ENCODE measurements around the gene ZNF561.
"Not testable (repeated sequence)": the region's sequence is repeated elsewhere in the genome, so short reads cannot be mapped to it uniquely, and the experiment has no call there.

The ZNF561 gene

DNA sequence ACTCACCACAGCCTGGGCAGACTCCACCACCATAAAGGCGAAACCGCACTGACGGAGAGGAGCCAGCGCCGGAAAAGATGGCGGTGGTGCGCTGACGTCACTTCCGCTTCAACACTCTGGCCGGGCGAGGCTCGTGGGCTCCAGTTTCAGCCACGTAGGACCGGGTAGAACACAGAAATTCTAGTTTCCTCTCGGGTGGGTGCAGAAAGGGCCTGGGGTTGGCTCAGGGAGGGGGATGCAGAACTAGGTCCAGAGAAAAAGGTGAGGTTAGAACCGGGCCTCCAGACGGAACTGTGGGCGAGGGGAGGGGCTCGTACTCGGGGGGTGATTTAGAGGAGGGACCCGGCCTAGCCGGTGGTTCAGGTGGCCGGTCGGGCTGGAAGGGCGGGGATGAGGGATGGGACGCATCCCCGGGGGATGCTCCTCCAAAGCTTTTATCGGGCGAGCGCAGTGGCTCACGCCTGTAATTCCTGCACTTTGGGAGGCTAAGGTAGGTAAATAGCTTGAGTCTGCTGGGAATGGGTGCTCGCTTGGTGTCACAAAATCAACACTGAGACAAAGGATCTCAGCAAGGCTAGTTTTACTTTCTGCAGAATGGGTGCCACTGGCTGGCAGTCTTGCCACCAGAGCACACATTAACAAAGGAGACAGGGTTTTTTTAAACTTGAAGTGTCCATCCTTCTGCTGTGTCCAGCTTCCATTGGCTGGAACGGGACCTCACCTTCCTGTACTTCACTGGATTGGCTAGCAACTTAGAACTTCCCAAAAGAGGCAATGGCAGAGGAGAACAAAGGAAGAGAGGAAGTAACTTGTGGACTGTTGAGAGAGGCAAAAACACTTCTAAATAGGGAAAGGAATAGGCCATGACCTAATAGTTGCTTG lies at the start of gene ZNF561:
ZNF561 (minus strand) TSS at position 77 of the 882 bp plus-strand sequence. CDS start 1,776 bp downstream, outside the sequence.
- peak; percentile 81 for DNase-seq

DNA sequence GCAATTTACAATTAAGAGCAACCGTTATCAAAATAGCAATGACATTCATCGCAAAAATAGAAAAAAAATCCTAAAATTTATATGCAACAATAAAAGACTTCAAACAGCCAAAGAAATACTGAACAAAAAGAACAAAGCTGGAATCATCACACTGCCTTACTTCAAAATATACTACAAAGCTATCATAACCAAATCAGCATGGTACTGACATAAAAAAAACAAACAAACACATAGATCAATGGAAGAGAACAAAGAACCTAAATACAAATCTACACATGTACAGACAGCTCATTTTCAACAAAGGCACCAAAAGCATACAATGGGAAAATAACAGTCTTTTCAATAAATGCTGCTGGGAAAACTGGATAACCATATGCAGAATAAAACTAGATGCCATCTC lies 47.5 kb upstream of the ZNF561 start:
- no peak for DNase-seq

DNA sequence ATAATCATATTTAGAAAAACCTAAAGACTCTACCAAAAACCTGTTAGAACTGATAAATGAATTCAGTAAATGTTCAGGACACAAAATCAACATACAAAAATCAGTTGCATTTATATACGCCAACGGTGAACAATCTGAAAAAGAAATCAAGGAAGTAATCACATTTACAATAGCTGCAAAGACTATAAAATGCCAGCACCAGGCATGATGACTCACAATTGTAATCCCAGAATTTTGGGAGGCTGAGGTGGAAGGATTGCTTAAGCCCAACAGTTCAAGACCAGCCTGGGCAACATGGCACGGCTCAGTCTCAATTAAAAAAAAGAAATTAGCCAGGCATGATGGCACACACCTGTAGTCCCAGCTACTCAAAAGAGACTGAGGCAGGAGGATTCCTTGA lies 46.9 kb upstream of the ZNF561 start:
- DNase-seq = no peak

DNA sequence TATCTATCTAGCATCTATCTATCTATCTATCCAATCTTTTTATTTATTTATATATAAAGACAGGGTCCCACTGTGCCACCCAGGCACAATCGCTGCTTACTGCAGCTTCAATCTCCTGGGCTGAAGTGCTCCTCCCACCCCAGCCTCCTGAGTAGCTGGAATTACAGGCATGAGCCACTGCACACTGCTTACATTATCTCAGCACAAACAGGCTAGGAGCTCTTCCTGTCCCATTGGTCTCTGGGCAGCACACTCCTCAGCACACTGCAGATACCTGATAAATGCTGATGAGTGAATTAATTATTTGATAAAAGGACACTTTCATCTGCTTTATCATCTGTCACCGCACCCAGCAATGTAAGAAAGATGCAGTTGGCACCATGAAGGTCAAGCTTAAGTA lies 37.7 kb upstream of the ZNF561 start:
- DNase-seq = no peak

DNA sequence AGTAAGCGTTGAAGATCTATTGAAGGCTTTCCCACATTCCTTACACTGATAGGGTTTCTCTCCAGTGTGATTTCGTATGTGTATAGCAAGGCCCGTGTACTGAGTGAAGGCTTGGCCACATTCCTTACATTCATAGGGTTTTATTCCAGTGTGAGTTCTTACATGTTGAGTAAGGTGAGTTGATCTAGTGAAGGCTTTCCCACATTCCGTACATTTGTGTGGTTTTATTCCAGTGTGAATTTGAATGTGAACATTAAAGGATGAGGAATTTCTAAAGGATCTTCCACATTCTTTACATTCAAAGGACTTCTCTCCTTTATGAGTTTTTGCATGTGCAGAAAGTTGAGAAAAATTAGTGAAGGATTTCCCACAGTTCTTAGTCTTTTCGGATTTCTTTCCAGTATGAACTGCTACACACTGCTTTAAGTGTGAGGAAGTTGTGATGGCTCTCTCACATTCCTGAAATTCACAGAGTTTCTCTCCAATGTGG lies 32.1 kb upstream of the ZNF561 start:
- DNase-seq = not testable (repeated sequence)

DNA sequence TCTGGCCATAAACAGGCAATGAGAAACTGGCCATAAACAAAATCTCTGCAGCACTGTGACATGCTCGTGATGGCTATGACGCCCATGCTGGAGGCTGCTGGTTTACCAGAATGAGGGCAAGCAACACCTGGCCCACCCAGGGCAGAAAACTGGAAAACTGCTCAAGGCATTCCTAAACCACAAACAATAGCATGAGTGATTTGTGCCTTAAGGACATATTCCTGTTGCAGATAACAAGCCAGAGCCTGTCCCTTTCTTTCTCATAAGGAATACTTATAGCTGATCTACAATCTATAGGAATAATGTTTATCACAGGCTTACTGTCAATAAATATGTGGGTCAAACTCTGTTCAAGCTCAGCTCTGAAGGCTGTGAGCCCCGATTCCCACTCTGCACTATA lies 30.4 kb upstream of the ZNF561 start:
- DNase-seq = not testable (repeated sequence)

DNA sequence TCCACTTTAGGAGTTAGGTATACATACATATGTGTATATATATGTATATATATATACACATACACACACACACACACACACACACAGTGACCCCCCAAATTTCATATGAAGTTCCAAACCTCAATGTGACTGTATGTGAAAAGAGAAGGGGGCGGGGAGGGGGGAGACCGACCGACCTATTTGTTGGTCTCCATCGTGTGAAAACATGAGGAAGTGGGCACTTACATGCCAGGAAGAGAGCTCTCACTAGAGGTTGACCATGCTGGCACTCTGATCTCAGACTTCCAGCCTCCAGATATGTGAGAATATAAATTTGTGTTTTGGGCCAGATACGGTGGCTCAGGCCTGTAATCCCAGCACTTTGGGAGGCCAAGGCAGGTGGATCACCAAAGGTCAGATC lies 29.3 kb upstream of the ZNF561 start:
- no peak for DNase-seq

DNA sequence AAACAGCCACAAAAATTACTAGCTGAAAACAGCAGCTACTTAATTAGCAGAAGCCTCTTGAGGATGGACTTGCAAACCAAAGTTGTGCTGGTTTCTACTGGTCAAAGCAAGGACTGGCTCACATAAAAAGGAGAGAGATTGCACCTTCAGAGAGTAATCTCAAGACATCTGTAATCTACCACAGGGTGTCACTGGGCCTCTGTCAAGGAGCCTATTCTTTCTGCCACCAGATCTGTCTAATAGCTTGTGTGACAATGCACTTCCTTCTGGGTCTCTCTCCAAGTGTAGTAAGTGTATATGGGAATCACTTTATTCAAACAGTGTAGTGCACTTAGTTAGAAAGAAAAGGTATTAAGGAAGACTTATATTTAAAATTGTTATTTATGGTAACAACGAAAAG lies 24.4 kb upstream of the ZNF561 start:
- no peak for DNase-seq

DNA sequence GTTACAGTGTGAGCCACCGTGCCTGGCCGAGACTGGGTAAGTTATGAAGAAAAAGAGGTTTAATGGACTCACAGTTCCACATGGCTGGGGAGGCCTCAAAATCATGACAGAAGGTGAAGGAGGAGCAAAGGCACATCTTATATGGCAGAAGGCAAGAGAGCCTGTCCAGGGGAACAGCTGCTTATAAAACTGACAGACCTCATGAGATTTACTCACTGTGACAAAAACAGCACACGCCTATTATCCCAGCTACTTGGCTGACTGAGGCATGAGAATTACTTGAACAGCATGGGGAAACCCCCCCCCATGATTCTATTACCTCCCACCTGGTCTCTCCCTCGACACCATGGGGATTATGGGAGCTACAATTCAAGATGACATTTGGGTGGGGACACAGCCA lies 23.4 kb upstream of the ZNF561 start:
- no peak for DNase-seq

DNA sequence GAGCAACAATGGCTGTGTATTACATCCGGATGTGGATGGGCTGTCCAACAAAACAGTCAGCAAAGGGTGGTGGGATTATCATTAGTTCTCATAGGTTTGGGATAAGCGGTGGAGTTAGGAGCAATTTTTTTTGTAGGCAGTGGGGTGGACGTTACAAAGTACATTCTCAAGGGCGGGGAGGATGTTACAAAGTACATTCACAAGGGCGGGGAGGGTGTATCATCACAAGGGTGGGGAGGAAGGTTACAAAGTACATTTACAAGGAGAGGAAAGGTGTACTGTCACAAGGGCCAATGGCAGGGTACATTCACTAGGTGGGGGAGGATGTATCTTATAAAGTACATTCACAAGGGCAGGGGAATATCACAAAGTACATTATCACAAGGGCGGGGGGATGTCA lies 20.8 kb upstream of the ZNF561 start:
- no peak for DNase-seq

DNA sequence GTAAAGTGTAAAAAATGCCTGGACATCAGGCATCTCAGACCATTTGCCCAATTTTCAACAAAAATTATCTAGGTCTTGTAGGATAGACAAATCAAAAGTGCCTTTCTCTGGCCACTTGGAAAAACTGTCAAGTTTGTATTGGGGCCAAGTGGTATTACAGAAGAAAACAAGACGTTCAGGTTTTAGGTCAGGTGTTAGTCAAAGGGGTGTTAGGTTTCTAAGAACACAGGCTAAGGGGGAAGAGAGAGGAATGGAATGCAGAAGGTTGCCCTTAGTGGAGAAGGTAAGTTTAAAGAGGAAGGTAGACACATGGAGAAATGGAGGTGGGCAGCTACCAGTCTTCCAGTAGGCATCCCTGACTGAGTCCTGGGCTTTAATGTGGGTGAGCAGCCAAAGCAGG lies 19.9 kb upstream of the ZNF561 start:
- no peak for DNase-seq

DNA sequence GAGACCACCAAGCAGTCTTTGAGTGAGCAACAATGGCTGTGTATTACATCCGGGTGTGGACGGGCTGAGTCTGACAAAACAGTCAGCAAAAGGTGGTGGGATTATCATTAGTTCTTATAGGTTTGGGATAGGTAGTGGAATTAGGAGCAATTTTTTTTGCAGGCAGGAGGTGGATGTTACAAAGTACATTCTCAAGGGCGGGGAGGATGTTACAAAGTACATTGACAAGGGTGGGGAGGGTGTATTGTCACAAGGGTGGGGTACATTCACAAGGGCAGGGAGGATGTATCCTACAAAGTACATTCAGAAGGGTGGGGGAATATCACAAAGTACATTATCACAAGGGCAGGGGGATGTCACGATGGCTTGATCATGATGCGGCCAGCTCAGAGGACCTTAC lies 15.0 kb upstream of the ZNF561 start:
- no peak for DNase-seq

DNA sequence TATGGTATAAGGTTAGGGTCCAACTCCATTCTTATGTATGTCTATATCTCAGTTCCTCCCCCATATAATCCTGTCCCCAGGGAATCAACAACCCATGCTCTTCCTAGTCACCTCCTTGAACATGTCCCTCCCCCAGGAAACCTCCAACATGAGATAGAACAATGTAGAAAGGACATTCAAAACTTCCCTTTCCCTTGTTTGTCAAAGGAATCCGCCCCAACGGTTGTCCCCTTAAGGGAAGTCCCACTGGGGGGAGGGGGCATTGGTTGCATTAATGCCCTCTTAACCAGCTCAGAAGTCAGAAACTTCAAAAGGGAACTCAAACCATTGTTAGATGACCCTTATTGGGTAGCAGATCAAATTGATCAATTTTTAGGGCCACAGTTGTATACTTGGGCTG lies 6.8 kb upstream of the ZNF561 start:
- no peak for DNase-seq

DNA sequence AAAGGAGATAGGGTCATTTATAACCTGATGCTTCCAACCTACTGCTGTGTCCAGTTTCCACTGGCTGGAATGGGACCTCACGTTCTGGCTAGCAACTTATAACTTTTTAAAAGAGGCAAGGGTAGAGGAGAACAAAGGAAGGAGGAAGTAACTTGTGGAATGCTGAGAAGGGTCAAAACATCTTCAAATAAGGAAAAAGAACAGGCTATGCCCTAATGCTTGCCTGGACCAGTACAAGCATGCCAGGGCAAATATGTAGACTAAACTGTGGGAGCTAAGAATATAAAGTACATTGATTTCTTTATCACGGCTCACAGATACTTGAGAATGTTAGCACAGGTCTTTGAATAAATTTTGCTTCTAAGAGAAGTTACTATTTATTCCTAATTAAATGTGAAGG lies 1.5 kb upstream of the ZNF561 start:
- no peak for DNase-seq

DNA sequence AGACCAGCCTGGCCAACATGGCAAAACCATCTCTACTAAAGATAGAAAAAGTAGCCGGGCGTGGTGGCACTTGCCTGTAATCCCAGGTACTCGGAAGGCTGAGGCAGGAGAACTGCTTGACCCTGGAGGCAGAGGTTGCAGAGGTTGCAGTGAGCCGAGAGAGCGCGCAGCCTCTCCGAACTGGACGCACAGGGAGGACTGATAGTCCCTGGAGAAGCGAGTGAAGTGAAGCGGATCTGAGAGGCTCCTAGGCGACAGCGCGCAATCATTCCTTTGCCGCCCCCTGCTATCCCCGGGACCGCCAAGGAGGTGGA lies 233 bp downstream of the ZNF561 start:
- no peak for DNase-seq

DNA sequence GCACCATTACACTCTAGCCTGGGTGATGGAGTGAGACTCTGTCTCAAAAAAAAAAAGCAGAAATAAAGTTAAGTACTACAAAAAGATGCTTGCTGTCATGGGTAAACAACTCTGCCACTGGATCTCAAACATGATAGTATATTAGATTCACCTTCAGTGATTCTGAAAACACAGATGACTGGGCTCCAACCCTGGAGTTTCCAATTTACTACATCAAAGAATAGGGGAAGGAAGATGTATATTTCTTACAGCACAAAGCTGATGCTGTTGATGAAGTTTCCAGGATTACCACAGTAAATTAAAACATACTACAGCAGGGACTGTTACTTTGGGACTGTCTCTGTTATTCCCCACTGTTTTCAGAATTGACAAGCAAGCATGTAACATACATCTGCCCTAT lies 5.2 kb downstream of the ZNF561 start:
- no peak for DNase-seq

DNA sequence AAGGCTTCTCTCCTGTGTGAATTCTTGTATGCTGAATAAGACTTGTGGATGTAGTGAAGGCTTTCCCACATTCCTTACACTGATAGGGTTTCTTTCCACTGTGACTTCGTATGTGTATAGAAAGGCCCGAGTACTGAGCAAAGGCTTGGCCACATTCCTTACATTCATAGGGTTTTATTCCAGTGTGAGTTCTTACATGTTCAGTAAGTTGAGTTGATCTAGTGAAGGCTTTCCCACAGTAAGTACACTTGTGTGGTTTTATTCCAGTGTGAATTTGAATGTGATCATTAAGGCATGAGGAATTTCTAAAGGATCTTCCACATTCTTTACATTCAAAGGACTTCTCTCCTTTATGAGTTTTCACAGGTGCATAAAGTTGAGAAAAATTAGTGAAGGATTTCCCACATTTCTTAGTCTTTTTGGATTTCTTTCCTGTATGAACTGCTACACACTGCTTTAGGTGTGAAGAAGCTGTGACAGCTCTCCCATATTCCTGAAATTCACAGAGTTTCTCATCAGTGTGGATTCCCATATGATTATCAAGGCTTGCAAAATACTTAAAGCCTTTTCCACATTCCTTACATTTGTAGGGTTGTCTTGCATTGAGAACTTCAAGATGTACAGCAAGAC lies 10.4 kb downstream of the ZNF561 start:
- no peak for DNase-seq

DNA sequence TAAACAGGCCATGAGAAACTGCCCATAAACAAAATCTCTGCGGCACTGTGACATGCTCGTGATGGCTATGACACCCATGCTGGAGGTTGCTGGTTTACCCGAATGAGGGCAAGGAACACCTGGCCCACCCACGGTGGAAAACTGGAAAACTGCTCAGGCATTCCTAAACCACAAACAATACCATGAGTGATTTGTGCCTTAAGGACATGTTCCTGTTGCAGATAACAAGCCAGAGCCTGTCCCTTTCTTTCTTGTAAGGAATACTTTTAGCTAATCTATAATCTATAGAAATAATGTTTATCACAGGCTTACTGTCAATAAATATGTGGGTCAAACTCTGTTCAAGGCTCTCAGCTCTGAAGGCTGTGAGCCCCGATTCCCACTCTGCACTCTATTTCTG lies 12.1 kb downstream of the ZNF561 start:
- no peak for DNase-seq

DNA sequence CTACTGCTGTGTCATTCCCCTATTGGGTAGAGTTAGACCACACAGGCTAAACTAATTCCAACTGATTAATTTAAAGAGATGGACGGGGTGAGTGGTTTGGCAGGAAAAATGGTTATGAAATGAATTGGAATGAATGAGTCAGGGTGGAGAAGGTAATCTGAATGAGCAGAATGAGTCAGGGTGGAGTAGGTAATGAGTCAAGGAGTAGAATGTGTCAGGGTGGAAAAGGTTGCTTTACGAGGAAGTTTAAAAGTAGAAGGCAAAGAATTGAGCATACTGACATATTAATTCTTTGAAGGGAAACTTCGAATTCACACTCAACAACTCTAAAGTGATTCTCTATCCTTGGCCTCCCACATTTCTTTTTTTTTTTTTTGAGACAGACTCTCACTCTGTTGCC lies 24.0 kb downstream of the ZNF561 start:
- DNase-seq = no peak

DNA sequence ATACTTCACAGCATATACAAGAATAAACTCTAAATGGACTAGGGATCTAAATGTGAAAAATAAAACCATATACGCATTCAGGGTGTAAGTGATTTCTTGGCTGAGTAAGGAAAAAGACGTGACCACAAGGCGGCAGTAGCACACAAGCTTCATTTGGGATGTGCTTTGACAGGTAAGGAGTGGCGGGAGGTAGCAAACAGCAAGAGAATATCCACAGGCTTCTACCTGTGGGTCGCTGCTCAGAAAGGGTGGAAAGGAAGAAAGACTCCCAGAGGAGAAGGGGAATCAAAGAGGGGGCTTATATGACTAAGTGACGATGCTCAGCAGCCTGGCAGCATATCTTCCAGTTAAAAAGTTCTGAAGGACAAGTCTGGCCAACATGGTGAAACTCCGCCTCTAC lies 34.3 kb downstream of the ZNF561 start:
- DNase-seq = peak; percentile 72

DNA sequence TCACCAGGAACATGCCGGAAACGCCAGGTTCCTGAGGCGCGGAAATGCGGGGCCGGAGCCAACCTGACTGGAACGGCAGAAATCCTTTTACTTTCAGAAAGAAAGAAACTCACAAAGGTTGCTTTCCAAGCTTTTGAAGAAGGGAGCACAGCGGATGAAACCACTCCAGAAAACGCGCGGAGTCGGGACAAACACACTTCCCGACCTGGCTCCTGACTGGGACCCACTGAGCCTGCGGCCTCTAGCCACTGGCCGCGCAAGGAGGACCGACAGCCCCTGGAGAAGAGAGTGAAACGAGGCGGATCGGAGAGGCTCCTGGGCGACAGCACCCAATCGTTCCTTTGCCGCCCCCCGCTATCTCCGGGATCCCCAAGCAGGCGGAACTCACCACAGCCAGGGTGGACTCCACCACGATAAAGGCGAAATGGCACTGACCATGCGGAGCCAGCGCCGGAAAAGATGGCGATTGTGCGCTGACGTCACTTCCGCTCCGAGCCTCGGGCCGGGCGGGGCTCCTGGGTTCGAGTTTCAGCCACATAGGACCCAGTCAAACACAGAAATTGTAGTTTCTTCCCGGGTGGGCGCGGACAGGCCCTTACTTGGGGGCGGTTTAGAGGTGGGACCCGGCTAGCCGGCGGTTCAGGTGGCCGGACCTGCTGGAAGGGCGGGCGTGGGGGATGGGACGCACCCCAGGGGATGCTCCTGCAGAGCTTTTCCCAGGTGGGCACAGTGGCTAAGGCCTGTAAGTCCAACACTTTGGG lies 36.8 kb downstream of the ZNF561 start, which contains the start of gene ZNF121:
ZNF121 (minus strand) TSS at position 432 of the 761 bp plus-strand sequence. CDS start 16,407 bp downstream, outside the sequence.
- DNase-seq = peak; percentile 78

DNA sequence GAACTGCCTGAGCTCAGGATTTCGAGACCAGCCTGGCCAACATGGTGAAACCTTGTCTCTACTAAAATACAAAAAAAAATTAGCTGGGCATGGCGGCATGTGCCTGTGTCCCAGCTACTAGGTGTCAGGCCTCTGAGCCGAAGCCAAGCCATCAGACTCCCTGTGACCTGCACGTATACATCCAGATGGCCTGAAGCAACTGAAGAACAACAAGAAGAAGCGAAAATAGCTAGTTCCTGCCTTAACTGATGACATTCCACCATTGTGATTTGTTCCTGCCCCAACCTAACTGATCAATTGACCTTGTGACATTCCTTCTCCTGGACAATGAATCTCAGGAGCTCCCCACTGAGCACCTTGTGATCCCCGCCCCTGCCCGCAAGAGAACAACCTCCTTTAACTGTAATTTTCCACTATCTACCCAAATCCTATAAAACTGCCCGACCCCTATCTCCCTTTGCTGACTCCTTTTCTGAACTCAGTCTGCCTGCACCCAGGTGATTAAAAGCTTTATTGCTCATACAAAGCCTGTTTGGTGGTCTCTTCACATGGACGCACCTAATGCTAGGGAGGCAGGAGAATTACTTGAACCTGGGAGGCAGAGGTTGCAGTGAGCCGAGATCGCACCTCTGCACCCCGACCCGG lies 38.8 kb downstream of the ZNF561 start:
- DNase-seq = not testable (repeated sequence)

DNA sequence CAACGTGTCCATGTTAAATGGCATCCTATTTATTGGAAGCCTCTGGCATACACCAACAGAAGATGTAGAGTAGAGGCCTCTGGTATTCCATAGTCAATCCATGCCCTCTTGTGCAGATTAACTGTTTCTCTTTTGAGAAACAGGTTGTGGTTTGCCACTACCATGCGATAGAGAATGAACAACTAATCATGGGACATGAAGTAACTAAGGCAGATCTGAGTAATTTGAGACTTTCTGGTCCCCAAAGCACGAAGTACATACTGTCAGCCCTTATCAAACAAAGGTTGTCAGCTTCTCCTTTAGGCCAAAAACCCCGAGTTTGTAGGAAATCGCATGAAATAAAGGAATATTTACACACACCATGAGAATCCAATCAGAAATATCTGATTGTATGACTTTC lies 40.3 kb downstream of the ZNF561 start:
- no peak for DNase-seq
